Measurements from ENCODE around the gene TIMP1. TPM values are rescaled to one million over a fixed set of nuclear protein-coding genes. Genes with fewer than 3 reads are reported as not detected.

The TIMP1 gene
- total RNA-seq, 1 donor from 2014 or later, result 1,308 TPM

- Histone ChIP-seq H3K4me3 (no peak overlapping the region), H3K4me1 (peaks cover 0 to 6% of the 10 kb centered on the region in 2 donors), H3K27ac (no peak overlapping the region), H3K27me3 (no peaks in the 10 kb centered on the region), H3K36me3 (peaks cover 0 to 8% of the 10 kb centered on the region in 2 donors), H3K9me3 (no peaks in the 10 kb centered on the region)
- intact Hi-C loops (cut with DNase I), result no loop called here
- TF ChIP-seq CTCF (IDR thresholded peaks at IDR 0.05), result no peak
- no peak for DNase-seq (ENCODE audit: low spot score in 2 of 2)
These were observed 23.8 kb upstream of the TIMP1 start for GRCh38 chrX:47558436-47558835.

GRCh38 chrX:47560179-47560933, 21.9 kb upstream of the TIMP1 start:
- TF ChIP-seq CTCF (IDR thresholded peaks at IDR 0.05), result no peak
- Histone ChIP-seq H3K4me1 (peaks cover 0 to 6% of the 10 kb centered on the region in 2 donors), H3K36me3 (peaks cover 6 to 11% of the 10 kb centered on the region in 2 donors), H3K27me3 (no peaks in the 10 kb centered on the region), H3K4me3 (peak overlapping the region; percentile 53 to 63), H3K27ac (peak overlapping the region; percentile 72 to 95), H3K9me3 (no peaks in the 10 kb centered on the region)
- no peak for DNase-seq (ENCODE audit: low spot score in 2 of 2)
- intact Hi-C loops (cut with DNase I), result loop anchor here (2.0 to 10.0 kb wide), 2 partner anchors 90 to 274 kb away; partner anchors contain the start of genes ELK1 and ZNF81

- Histone ChIP-seq H3K9me3 (no peaks in the 10 kb centered on the region), H3K27me3 (no peaks in the 10 kb centered on the region), H3K4me1 (peaks cover 0 to 6% of the 10 kb centered on the region in 2 donors), H3K36me3 (peaks cover 6 to 11% of the 10 kb centered on the region in 2 donors), H3K27ac (peak within 1 kb of the TSS; percentile 85 to 95), H3K4me3 (peak within 1 kb of the TSS; percentile 53 to 63)
- peak; percentile 95 to 98 for DNase-seq (ENCODE audit: low spot score in 2 of 2)
- TF ChIP-seq CTCF (IDR thresholded peaks at IDR 0.05), result no peak
- intact Hi-C loops (cut with DNase I), result loop anchor here (1.0 to 10.0 kb wide), 4 partner anchors 21 to 274 kb away; partner anchors contain the start of genes ELK1, TIMP1 and ZNF81
These were observed 21.1 kb upstream of the TIMP1 start, which contains the start of gene ARAF for GRCh38 chrX:47560934-47561658. Gene ARAF (plus strand): TSS chrX:47561205. CDS start chrX:47562968, 1,763 bp downstream.

GRCh38 chrX:47561659-47562151, 20.5 kb upstream of the TIMP1 start:
- peak overlapping the region; percentile 85 to 95 for H3K27ac ChIP-seq
- peaks cover 0 to 6% of the 10 kb centered on the region in 2 donors for H3K4me1 ChIP-seq
- TF ChIP-seq CTCF (IDR thresholded peaks at IDR 0.05), result no peak
- H3K4me3 ChIP-seq, result peak overlapping the region; percentile 53 to 63
- H3K36me3 ChIP-seq, result peaks cover 12 to 15% of the 10 kb centered on the region in 2 donors
- H3K27me3 ChIP-seq, result no peaks in the 10 kb centered on the region
- no peak for DNase-seq (ENCODE audit: low spot score in 2 of 2)
- intact Hi-C loops (cut with DNase I), result loop anchor here (1.0 to 10.0 kb wide), 4 partner anchors 21 to 273 kb away; partner anchors contain the start of genes ELK1, TIMP1 and ZNF81
- H3K9me3 ChIP-seq, result no peaks in the 10 kb centered on the region

- H3K9me3 ChIP-seq, result no peaks in the 10 kb centered on the region
- peak overlapping the region in 1 of 2 donors; percentile 63 for H3K4me3 ChIP-seq
- H3K27me3 ChIP-seq, result no peaks in the 10 kb centered on the region
- H3K36me3 ChIP-seq, result peaks cover 21 to 25% of the 10 kb centered on the region in 2 donors
- peaks cover 0 to 6% of the 10 kb centered on the region in 2 donors for H3K4me1 ChIP-seq
- no peak overlapping the region for H3K27ac ChIP-seq
- intact Hi-C loops (cut with DNase I), result loop anchor here (10.0 kb wide), 1 partner anchor 272 kb away; the partner anchor contains the start of gene ZNF81
- no peak for DNase-seq (ENCODE audit: low spot score in 2 of 2)
- TF ChIP-seq CTCF (IDR thresholded peaks at IDR 0.05), result peak in 1 of 3 experiments; percentile 35
These were observed 19.5 kb upstream of the TIMP1 start for GRCh38 chrX:47562615-47563243.

Measured in ascending aorta (tissue), 2 donors.